SK-N-MC (cell line): ENCODE data around the gene PDK2.

ENCODE experiments used
- DNase-seq: peaks from one replicate; pipeline ENCODE4 v3.0.0-alpha.2; 2011; ENCODE audit warnings: low read depth, low spot score
- H3K27ac ChIP-seq: fragments of 200-600 bp; sonication (generic); 2 replicates; pipeline ENCODE4 v1.5.1; 2016; ENCODE audit warnings: mixed run types
- H3K36me3 ChIP-seq: fragments of 200-600 bp; sonication (generic); 2 replicates; pipeline ENCODE4 v1.6.1; 2017; ENCODE audit warnings: antibody characterized with exemption, low read length, mixed read lengths; ENCODE audit not compliant: insufficient read depth
- H3K4me3 ChIP-seq: fragments of 200-600 bp; sonication (generic); 2 replicates; pipeline ENCODE4 v1.5.1; 2016
- H3K9ac ChIP-seq: fragments of 200-600 bp; sonication (generic); 2 replicates; pipeline ENCODE4 v1.8.0; 2017; ENCODE audit warnings: mixed run types, mixed read lengths; ENCODE audit not compliant: insufficient read length
- H3K9me3 ChIP-seq: fragments of 200-600 bp; sonication (generic); 2 replicates; pipeline ENCODE4 v1.6.1; 2017; ENCODE audit warnings: low read depth, mild to moderate bottlenecking, antibody characterized with exemption, low read length, moderate library complexity, mixed read lengths
- EZH2 ChIP-seq: fragments of 200-600 bp; sonication (generic); IDR thresholded peaks from one replicate; pipeline ENCODE4 v1.6.1; 2017; ENCODE audit warnings: antibody characterized with exemption
- FOXP2 ChIP-seq: optimal IDR thresholded peaks from 2 replicates; pipeline ENCODE3; 2011; ENCODE audit warnings: mild to moderate bottlenecking, moderate library complexity; ENCODE audit not compliant: insufficient read depth; ENCODE audit errors: extremely low read length, control extremely low read depth
- POLR2AphosphoS5 ChIP-seq: IDR thresholded peaks from 2 replicates; pipeline ENCODE4 v1.6.1; 2012; ENCODE audit warnings: mild to moderate bottlenecking, low read depth, low read length, borderline replicate concordance

PDK2 gene

GRCh38 chr17:50134206-50135110, 39.3 kb downstream of the PDK2 start:
- Histone ChIP-seq H3K27ac (no peak overlapping the region), H3K4me3 (no peak overlapping the region), H3K36me3 (peaks cover 38% of the 10 kb centered on the region), H3K9me3 (no peaks in the 10 kb centered on the region), H3K9ac (no peak overlapping the region)
- no peak for DNase-seq
- TF ChIP-seq FOXP2 (no peak), EZH2 (no peak), POLR2AphosphoS5 (no peak)

GRCh38 chr17:50135316-50136095, 40.4 kb downstream of the PDK2 start:
- peaks cover 47% of the 10 kb centered on the region for H3K36me3 ChIP-seq
- no peak for DNase-seq

GRCh38 chr17:50136096-50136687, 41.0 kb downstream of the PDK2 start:
- H3K9me3 ChIP-seq = no peaks in the 10 kb centered on the region
- H3K36me3 ChIP-seq = peaks cover 54% of the 10 kb centered on the region
- TF ChIP-seq POLR2AphosphoS5 (no peak), FOXP2 (no peak), EZH2 (no peak)
- no peak overlapping the region for H3K4me3 ChIP-seq
- no peak overlapping the region for H3K27ac ChIP-seq
- H3K9ac ChIP-seq = no peak overlapping the region
- DNase-seq = no peak

More at GRCh38 chr17:50135316-50136095, 40.4 kb downstream of the PDK2 start:
- Histone ChIP-seq H3K27ac (no peak overlapping the region), H3K9me3 (no peaks in the 10 kb centered on the region), H3K4me3 (no peak overlapping the region), H3K9ac (no peak overlapping the region)
- TF ChIP-seq POLR2AphosphoS5 = no peak

- TF ChIP-seq POLR2AphosphoS5 (no peak), FOXP2 (no peak), EZH2 (no peak)
Measured at GRCh38 chr17:50137042-50137441, 41.9 kb downstream of the PDK2 start.

GRCh38 chr17:50139185-50139783, 44.1 kb downstream of the PDK2 start:
- TF ChIP-seq EZH2 (no peak), POLR2AphosphoS5 (no peak), FOXP2 (no peak)
- Histone ChIP-seq H3K36me3 (peaks cover 83% of the 10 kb centered on the region), H3K9ac (no peak overlapping the region), H3K4me3 (no peak overlapping the region), H3K27ac (no peak overlapping the region), H3K9me3 (no peaks in the 10 kb centered on the region)
- DNase-seq = no peak

More at GRCh38 chr17:50137042-50137441, 41.9 kb downstream of the PDK2 start:
- Histone ChIP-seq H3K9ac (no peak overlapping the region), H3K4me3 (no peak overlapping the region), H3K36me3 (peaks cover 62% of the 10 kb centered on the region), H3K27ac (no peak overlapping the region), H3K9me3 (no peaks in the 10 kb centered on the region)
- DNase-seq = no peak

- Histone ChIP-seq H3K27ac (no peak overlapping the region), H3K9me3 (no peaks in the 10 kb centered on the region), H3K9ac (no peak overlapping the region), H3K4me3 (no peak overlapping the region), H3K36me3 (peaks cover 85% of the 10 kb centered on the region)
- no peak for TF ChIP-seq EZH2
- no peak for TF ChIP-seq POLR2AphosphoS5
- TF ChIP-seq FOXP2 = no peak
- no peak for DNase-seq
Measured at GRCh38 chr17:50139950-50140885, 45.1 kb downstream of the PDK2 start.

GRCh38 chr17:50141026-50141744, 46.0 kb downstream of the PDK2 start:
- no peak overlapping the region for H3K27ac ChIP-seq
- no peaks in the 10 kb centered on the region for H3K9me3 ChIP-seq
- DNase-seq = no peak
- TF ChIP-seq FOXP2 = no peak
- no peak for TF ChIP-seq POLR2AphosphoS5
- no peak for TF ChIP-seq EZH2
- H3K36me3 ChIP-seq = peaks cover 84% of the 10 kb centered on the region
- H3K9ac ChIP-seq = no peak overlapping the region
- no peak overlapping the region for H3K4me3 ChIP-seq
